ENCODE data around the gene KCNS1.

GRCh38 chr20:45094201-45094600 is 6.7 kb downstream of the KCNS1 start:
- no peak for TF ChIP-seq CTCF (IDR thresholded peaks at IDR 0.05)
- TF ChIP-seq POLR2A (IDR thresholded peaks at IDR 0.05) = no peak

Measured in tibial nerve (tissue), 3 donors.